ENCODE results near the gene C14orf132. TPM values are rescaled to one million over a fixed set of nuclear protein-coding genes. Genes with fewer than 3 reads are reported as not detected.

C14orf132 gene
- total and polyA plus RNA-seq, 10 of the 15 experiments (the other 5 are each of a cell fraction or from before 2014, with no cell fraction given) = under 0.01 to 1.2 (median 0.03) TPM; not detected in 2

DNA sequence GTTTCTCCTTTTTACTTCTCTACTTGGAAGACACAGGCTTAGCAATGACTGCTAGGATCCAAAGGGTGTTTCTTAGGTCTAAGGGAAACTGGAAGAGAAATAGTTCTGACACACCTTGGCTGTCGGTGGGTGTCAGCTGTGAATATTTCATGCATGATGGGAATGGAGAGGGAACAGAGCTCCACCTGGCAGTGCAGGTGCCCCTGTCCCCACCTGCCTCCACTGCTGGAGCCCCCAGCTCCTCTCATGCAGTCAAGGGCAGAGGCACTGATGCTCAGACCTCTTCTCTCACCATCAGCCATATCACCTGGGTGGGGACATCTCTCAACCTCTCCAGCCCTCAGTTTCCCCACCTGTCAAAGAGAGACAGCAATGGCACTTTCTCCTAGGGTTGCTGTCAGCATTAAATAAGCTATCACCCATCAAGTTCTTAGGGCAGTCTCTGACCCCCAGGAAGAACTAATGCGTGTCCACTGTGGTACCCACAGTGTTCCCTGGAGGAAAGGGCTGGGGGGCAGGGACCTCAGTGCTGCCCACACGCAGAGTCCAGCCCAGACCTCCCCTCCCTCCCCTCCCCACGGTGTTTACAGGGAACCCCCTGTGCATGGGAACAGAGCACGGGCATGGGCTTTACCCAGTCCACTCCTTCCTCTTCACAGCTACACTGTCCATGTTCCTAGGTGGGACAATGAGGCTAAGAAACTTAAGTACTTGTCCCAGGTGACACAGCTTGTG, 69.1 kb downstream of the C14orf132 start (continued):
- no peak for TF ChIP-seq RB1 (IDR thresholded peaks at IDR 0.05; ENCODE audit: borderline replicate concordance)
- no peak for TF ChIP-seq BCL11A (IDR thresholded peaks at IDR 0.05; ENCODE audit: low read depth, low read length)
- no peak for TF ChIP-seq USF2 (IDR thresholded peaks at IDR 0.05; ENCODE audit: borderline replicate concordance, low read depth, low read length)
- no peak for TF ChIP-seq MEF2A (IDR thresholded peaks at IDR 0.05; ENCODE audit: insufficient read depth, low read depth, low read length)
- TF ChIP-seq HCFC1 (IDR thresholded peaks at IDR 0.05; ENCODE audit: low read length) = no peak
- TF ChIP-seq TCF12 (IDR thresholded peaks at IDR 0.05; ENCODE audit: low read depth, low read length) = no peak
- no peak for TF ChIP-seq SP1 (IDR thresholded peaks at IDR 0.05; ENCODE audit: low read depth, low read length)
- no peak for TF ChIP-seq SMARCA5 (IDR thresholded peaks at IDR 0.05)
- TF ChIP-seq TCF7 (IDR thresholded peaks at IDR 0.05; ENCODE audit: borderline replicate concordance) = no peak
- no peak for TF ChIP-seq LARP7 (IDR thresholded peaks at IDR 0.05)

DNA sequence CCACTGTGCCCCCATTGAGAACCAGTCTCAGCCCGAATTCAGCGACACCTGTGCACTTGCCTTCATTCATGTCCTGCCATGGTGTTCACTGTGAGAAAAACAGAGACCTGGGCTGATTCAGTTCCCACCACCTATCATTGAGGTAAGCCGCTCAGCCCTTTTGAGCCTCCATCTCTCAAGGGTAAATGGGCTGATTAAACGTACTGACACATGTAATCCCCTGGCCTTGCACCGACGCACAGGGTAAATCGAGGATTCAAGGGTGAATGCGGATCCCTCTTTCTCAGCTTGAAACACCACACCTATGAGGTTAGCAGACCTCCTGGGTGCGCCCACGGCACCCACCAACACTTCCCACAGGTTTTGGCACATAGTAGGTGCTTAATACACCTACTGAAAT, 69.7 kb downstream of the C14orf132 start:
- ChIA-PET CTCF (no interaction called here), RAD21 (ENCODE audit: unreplicated experiment) (no interaction called here), SMC1A (ENCODE audit: uncharacterized antibody, unreplicated experiment) (no interaction called here), POLR2A (no interaction called here)
- Histone ChIP-seq H2AFZ (ENCODE audit: control insufficient read depth, low read depth, low read length) (no peak overlapping the region), H3K27me3 (replicated peaks in 1 of 2; ENCODE audit: control insufficient read depth in 2 of 2, insufficient read depth in 2 of 2, low read length in 1 of 2) (no peaks in the 10 kb centered on the region), H3K4me2 (ENCODE audit: control insufficient read depth, insufficient read depth) (no peak overlapping the region), H3K9ac (ENCODE audit: control insufficient read depth, insufficient read depth, low read length) (no peak overlapping the region), H3K27ac (ENCODE audit: control insufficient read depth, insufficient read depth) (no peak overlapping the region), H4K20me1 (ENCODE audit: control insufficient read depth, insufficient read depth) (no peaks in the 10 kb centered on the region), H3K36me3 (ENCODE audit: control insufficient read depth in 2 of 2, insufficient read depth in 2 of 2, low read length in 1 of 2) (no peaks in the 10 kb centered on the region), H3K9me3 (replicated peaks; ENCODE audit: control insufficient read depth, insufficient read depth, low read length) (no peaks in the 10 kb centered on the region; the same call in 2 of the 3 replicates), H3K79me2 (ENCODE audit: control insufficient read depth, insufficient read depth, low read length) (no peaks in the 10 kb centered on the region), H3K4me3 (no peak overlapping the region), H3K4me1 (ENCODE audit: control insufficient read depth, insufficient read depth, low read length) (no peaks in the 10 kb centered on the region)
- no TSS peak for BruUV-seq (replicated peaks)
- TF ChIP-seq RBBP5 (conservative IDR thresholded peaks at IDR 0.05) (no peak), JUNB (IDR thresholded peaks at IDR 0.05) (no peak)
- DNase-seq (ENCODE audit: low read depth, low spot score) (no peak), FAIRE-seq (no peak), ATAC-seq (no peak)
- 62% methylated on average over 10 of the region's 10 CpGs for WGBS (ENCODE audit: insufficient coverage, insufficient replicate concordance, low lambda C conversion rate, missing lambda C conversion rate)
- intact Hi-C loops (cut with micrococcal nuclease; ENCODE audit: unreplicated experiment) = no loop called here
- in situ Hi-C loops (cut with MboI) = no loop called here
